Coronary artery (tissue), 2 donors: ENCODE data around the gene ZNF787.

ENCODE experiments used
- DNase-seq: peaks from one replicate; pipeline ENCODE4 v3.0.0-alpha.2; 2017; ENCODE audit warnings: low spot score
- H3K27ac ChIP-seq, 2 donors: fragments of 200-600 bp; sonication (generic); one replicate each; pipeline ENCODE4 v1.5.1; 2016 to 2019
- H3K4me3 ChIP-seq: fragments of 200-600 bp; sonication (generic); 2 replicates; pipeline ENCODE4 v1.5.1; 2016; ENCODE audit warnings: mild to moderate bottlenecking, moderate library complexity
- CTCF ChIP-seq: fragments of 200-600 bp; sonication (generic); IDR thresholded peaks from one replicate; pipeline ENCODE4 v1.5.1; 2019; ENCODE audit warnings: antibody characterized with exemption

ZNF787 gene

GRCh38 chr19:56138069-56138468 is 17.0 kb upstream of the ZNF787 start:
- Histone ChIP-seq H3K27ac (no peak overlapping the region), H3K4me3 (no peak overlapping the region)
- no peak for TF ChIP-seq CTCF
- DNase-seq: no peak

- no peak for TF ChIP-seq CTCF
- no peak overlapping the region for H3K4me3 ChIP-seq
- DNase-seq: no peak
- H3K27ac ChIP-seq: no peak overlapping the region
Measured at GRCh38 chr19:56137405-56137804, 16.3 kb upstream of the ZNF787 start.

- no peak for DNase-seq
- Histone ChIP-seq H3K4me3 (no peak overlapping the region), H3K27ac (no peak overlapping the region)
- no peak for TF ChIP-seq CTCF
Measured at GRCh38 chr19:56136362-56136761, 15.3 kb upstream of the ZNF787 start.

- no peak for DNase-seq
- Histone ChIP-seq H3K4me3 (no peak overlapping the region), H3K27ac (no peak overlapping the region)
- TF ChIP-seq CTCF: no peak
Measured at GRCh38 chr19:56134654-56134921, 13.5 kb upstream of the ZNF787 start.

- no peak for TF ChIP-seq CTCF
- H3K4me3 ChIP-seq: no peak overlapping the region
- no peak for DNase-seq
- no peak overlapping the region for H3K27ac ChIP-seq
Measured at GRCh38 chr19:56133858-56134653, 13.0 kb upstream of the ZNF787 start.

DNA sequence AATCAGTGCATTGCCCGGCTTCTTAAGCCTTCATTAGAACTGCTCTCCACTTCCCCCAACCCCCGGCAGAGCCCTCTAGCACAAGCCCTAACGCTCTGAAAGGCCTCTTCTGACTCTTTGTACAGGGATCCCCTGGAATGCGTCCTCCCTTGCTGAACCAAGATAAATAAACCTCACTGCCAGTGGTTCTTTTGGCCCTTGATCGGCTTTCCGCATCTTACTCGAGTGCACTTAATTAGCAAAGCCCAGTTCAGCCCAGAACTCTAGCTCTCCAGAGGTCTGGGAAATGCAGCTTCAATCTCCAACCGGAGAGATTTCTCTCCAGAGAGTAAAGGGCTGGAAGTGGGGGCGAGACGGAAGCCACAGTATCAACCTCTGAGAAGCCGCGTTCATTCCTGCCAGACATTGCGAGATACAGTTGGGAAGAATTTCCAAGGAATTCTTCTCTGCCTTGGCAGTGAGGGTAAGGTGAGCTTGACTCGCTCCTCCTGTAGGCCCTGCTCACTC is 11.3 kb upstream of the ZNF787 start:
- H3K4me3 ChIP-seq: peak overlapping the region; percentile 34
- H3K27ac ChIP-seq: peak overlapping the region in 1 of 2 donors; percentile 80
- no peak for TF ChIP-seq CTCF
- no peak for DNase-seq

DNA sequence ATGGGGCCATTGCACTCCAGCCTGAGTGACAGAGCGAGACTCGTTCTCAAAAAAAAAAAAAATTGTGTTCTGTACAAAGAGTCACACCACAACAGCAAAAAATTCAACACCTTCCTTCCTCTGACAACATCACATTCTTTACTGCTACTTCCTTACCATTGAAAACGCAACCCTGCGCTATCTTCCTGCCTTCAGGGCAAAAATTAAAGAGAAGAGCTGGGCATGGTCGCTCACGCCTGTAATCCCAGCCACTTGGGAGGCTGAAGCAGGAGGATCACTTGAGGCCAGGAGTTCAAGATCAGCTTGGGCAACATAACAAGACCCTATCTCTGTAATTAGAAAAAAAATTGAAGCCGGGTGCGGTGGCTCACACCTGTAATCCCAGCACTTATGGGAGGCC is 10.6 kb upstream of the ZNF787 start:
- no peak overlapping the region for H3K4me3 ChIP-seq
- no peak for DNase-seq
- TF ChIP-seq CTCF: no peak
- peak overlapping the region in 1 of 2 donors; percentile 80 for H3K27ac ChIP-seq
